Measurements from ENCODE around the gene SDC1. TPM values are rescaled to one million over a fixed set of nuclear protein-coding genes. Genes with fewer than 3 reads are reported as not detected.

The SDC1 gene
- total RNA-seq, 4 donors from 2014 or later: 0.50 to 5.4 (median 1.6) TPM

DNA sequence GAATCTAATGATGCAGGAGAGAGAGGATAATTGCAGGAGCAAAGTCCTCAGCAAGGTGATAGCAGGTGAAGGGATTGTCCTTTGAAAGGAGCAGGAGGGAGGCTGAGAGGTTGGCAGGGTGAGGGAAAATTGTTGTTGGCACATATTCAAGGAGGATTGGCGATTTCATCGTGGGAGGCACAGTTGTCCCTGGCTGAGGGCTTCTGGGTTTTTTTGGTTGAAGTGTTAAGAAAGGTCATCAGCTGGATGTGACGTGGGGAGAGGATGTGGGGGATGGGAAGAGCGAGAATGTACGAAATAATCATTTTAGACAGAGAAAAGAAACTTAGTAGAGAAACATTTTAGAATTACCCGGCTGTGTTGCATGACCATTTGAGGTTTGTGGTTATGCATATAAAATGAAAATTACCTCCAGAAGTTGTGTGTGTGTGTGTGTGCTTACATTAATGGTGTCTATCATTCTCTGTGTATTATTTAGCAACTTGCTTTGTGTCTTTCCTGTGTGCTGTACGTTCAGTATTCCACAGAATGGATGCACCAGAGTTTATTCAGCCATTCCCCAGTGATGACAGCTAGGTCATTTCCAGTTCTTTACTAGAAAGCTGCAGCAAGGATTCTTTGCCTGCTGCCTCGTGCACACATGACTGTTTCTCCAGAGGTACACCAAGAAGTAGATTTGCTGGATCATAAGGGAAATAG lies 67.6 kb downstream of the SDC1 start:
- ATAC-seq (ENCODE audit: low FRiP score): no peak
- no peak for DNase-seq (ENCODE audit: low spot score)
- TF ChIP-seq CTCF (IDR thresholded peaks at IDR 0.05): no peak

DNA sequence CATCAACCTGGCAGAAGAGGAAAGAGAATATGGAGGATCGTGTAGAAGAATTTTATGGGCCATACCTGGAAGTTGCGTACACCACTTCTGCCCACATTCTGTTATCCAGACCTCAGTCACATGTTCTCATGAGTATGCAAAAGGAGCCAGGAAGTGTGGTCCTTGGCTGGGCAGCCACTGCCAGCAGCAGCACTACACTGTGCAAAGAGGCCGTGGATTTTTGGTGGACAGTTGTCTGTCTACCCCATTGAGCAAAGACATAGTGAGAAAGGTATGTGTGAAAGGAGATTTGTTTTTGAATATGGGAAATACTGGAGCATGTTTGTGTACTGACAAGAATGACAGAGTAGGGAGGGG lies 68.1 kb downstream of the SDC1 start:
- ATAC-seq (ENCODE audit: low FRiP score): no peak
- DNase-seq (ENCODE audit: low spot score): no peak
- TF ChIP-seq CTCF (IDR thresholded peaks at IDR 0.05): no peak

GRCh38 chr2:20156076-20156759 lies 68.7 kb downstream of the SDC1 start:
- TF ChIP-seq CTCF (IDR thresholded peaks at IDR 0.05): no peak
- no peak for ATAC-seq (ENCODE audit: low FRiP score)
- no peak for DNase-seq (ENCODE audit: low spot score)

- ATAC-seq (ENCODE audit: low FRiP score) (no peak), DNase-seq (ENCODE audit: low spot score) (no peak)
- no peak for TF ChIP-seq CTCF (IDR thresholded peaks at IDR 0.05)
Observed at GRCh38 chr2:20153131-20153851, 71.6 kb downstream of the SDC1 start.

- ATAC-seq (ENCODE audit: low FRiP score): no peak
- TF ChIP-seq CTCF (IDR thresholded peaks at IDR 0.05): no peak
- DNase-seq (ENCODE audit: low spot score): no peak
Observed at GRCh38 chr2:20150806-20151571, 73.9 kb downstream of the SDC1 start.

Small RNA genes lying within 50 kb of the gene (small RNA-seq; reads per million reads assigned to genes)
- gene RN7SL140P: not detected
- gene RNU6-961P: not detected
- gene RNU7-113P: not detected

Other genes starting within 250 kb of the SDC1 start
- 10 to 100 TPM in 1 of 4 donors, 1 to 10 TPM in 3; 6.8 to 10.6 (median 8.1) TPM for gene WDR35, start 235.0 kb downstream of the SDC1 start, total RNA-seq
- gene MATN3, start 212.5 kb downstream of the SDC1 start, total RNA-seq: 1 to 10 TPM in 3 of 4 donors, under 1 TPM in 1; 0.28 to 9.1 (median 1.5) TPM
- gene LAPTM4A, start 173.5 kb downstream of the SDC1 start, total RNA-seq: 100 to 1,000 TPM; 174 to 306 (median 225) TPM
- 10 to 100 TPM; 42.3 to 72.4 (median 57.8) TPM for gene PUM2, start 125.7 kb upstream of the SDC1 start, total RNA-seq
- 1,000 to 10,000 TPM in 3 of 4 donors, 100 to 1,000 TPM in 1; 917 to 1,730 (median 1,246) TPM for gene RHOB, start 221.9 kb upstream of the SDC1 start, total RNA-seq